GM12878 (cell line): ENCODE measurements around the gene CIAO2A. TPM values are rescaled to one million over a fixed set of nuclear protein-coding genes. Genes with fewer than 3 reads are reported as not detected.

Source experiments
- ATAC-seq: fragments of 200-7000 bp; cut with Tn5 transposase; 3 replicates; pipeline ENCODE4 v1.9.1; 2020; ENCODE audit warnings: mild to moderate bottlenecking, moderate library complexity
- BruUV-seq: library from RNA; stranded (reverse); fragments of 400-500 nt; replicated peaks from 2 replicates; lab custom pipeline; 2021; lab: Mats Ljungman, UMichigan
- CTCF ChIA-PET: fragments of 300-600 bp; sonication (Branson Sonifier 250); formaldehyde crosslinking; extraction: SDS; loops from one replicate; lab custom pipeline; 2021; ENCODE audit warnings: inconsistent platforms; lab: Yijun Ruan, JAX
- POLR2A ChIA-PET: fragments of 350-600 bp; formaldehyde crosslinking; extraction: SDS; loops from one replicate; lab custom pipeline; 2021; ENCODE audit warnings: inconsistent platforms; lab: Charles Lee
- RAD21 ChIA-PET: fragments of 300-600 bp; sonication (Branson Sonifier 250); formaldehyde crosslinking; loops from one replicate; lab custom pipeline; 2023; ENCODE audit warnings: antibody characterized with exemption; ENCODE audit not compliant: unreplicated experiment; lab: Charles Lee
- SMC1A ChIA-PET: fragments of 300-600 bp; sonication (Branson Sonifier 250); formaldehyde crosslinking; loops from one replicate; lab custom pipeline; 2023; ENCODE audit not compliant: unreplicated experiment, uncharacterized antibody; lab: Charles Lee
- DNase-seq: peaks from one replicate; pipeline ENCODE4 v3.0.0-alpha.2; 2011; ENCODE audit warnings: low read depth, low spot score
- FAIRE-seq: peaks from 3 replicates; lab custom pipeline; 2011; peaks lifted over from hg19 to GRCh38; lab: Jason Lieb, UNC
- H2AFZ ChIP-seq: 2 replicates; pipeline ENCODE4 v1.6.0; 2011; ENCODE audit warnings: low read depth, low read length, control low read depth; ENCODE audit not compliant: control insufficient read depth
- H3K27ac ChIP-seq: 2 replicates; pipeline ENCODE4 v1.5.1; 2011; ENCODE audit warnings: control low read depth; ENCODE audit not compliant: control insufficient read depth, insufficient read depth
- H3K27me3 ChIP-seq, 2 experiments: replicated peaks in 1 of 2; 2 replicates each; pipeline versions ENCODE4 v1.6.0 to v1.6.1; 2011; ENCODE audit warnings: low read length in 1 of 2; ENCODE audit not compliant: control insufficient read depth in 2 of 2, insufficient read depth in 2 of 2
- H3K36me3 ChIP-seq, 2 experiments: 2 replicates each; pipeline ENCODE4 v1.5.1; 2011; ENCODE audit warnings: low read length in 1 of 2; ENCODE audit not compliant: control insufficient read depth in 2 of 2, insufficient read depth in 2 of 2
- H3K4me1 ChIP-seq: 2 replicates; pipeline ENCODE4 v1.6.1; 2011; ENCODE audit warnings: mild to moderate bottlenecking, low read length, moderate library complexity, mixed read lengths; ENCODE audit not compliant: control insufficient read depth, insufficient read depth
- H3K4me2 ChIP-seq: 2 replicates; pipeline ENCODE4 v1.6.0; 2011; ENCODE audit warnings: control low read depth; ENCODE audit not compliant: control insufficient read depth, insufficient read depth
- H3K4me3 ChIP-seq: fragments of 200-600 bp; sonication (generic); 2 replicates; pipeline ENCODE4 v1.5.1; 2016
- H3K79me2 ChIP-seq: 2 replicates; pipeline ENCODE4 v1.6.0; 2011; ENCODE audit warnings: low read length; ENCODE audit not compliant: control insufficient read depth, insufficient read depth
- H3K9ac ChIP-seq: 2 replicates; pipeline ENCODE4 v1.8.0; 2011; ENCODE audit warnings: low read length, control low read depth, mixed read lengths; ENCODE audit not compliant: control insufficient read depth, insufficient read depth
- H3K9me3 ChIP-seq: replicated peaks from 3 replicates; pipeline ENCODE4 v1.5.1; 2011; ENCODE audit warnings: mild to moderate bottlenecking, low read length; ENCODE audit not compliant: control insufficient read depth, insufficient read depth
- H4K20me1 ChIP-seq: 2 replicates; pipeline ENCODE4 v1.6.0; 2011; ENCODE audit not compliant: control insufficient read depth, insufficient read depth
- BACH1 ChIP-seq: fragments of 450-650 bp; IDR thresholded peaks from 2 replicates; pipeline ENCODE4 v1.6.1; 2017; ENCODE audit warnings: mild to moderate bottlenecking, borderline replicate concordance
- CEBPB ChIP-seq, 2 experiments: fragments of 150-350 bp in 1 of 2; IDR thresholded peaks; 2 replicates each; pipeline ENCODE4 v1.6.1; 2012 to 2014; ENCODE audit warnings: low read depth in 2 of 2, low read length in 2 of 2, borderline replicate concordance in 1 of 2, inconsistent platforms in 1 of 2
- E2F4 ChIP-seq: IDR thresholded peaks from 2 replicates; pipeline ENCODE4 v1.6.1; 2012; ENCODE audit warnings: low read depth, low read length, improper control_type of control experiment
- ETV6 ChIP-seq, 2 experiments: fragments of 450-650 bp in 1 of 2; IDR thresholded peaks in 1 of 2; conservative IDR thresholded peaks in 1 of 2; 2 replicates each; pipeline ENCODE4 v1.6.1; 2014; ENCODE audit warnings: antibody characterized with exemption in 1 of 2, borderline replicate concordance in 1 of 2, low read depth in 1 of 2, mild to moderate bottlenecking in 1 of 2, moderate library complexity in 1 of 2
- RFX5 ChIP-seq: IDR thresholded peaks from 2 replicates; pipeline ENCODE4 v1.6.1; 2011; ENCODE audit warnings: low read depth, low read length, improper control_type of control experiment
- SRF ChIP-seq, 2 experiments: IDR thresholded peaks; 2 replicates each; pipeline ENCODE4 v1.6.1; 2011; ENCODE audit warnings: low read depth in 2 of 2, low read length in 2 of 2, mild to moderate bottlenecking in 1 of 2, moderate library complexity in 1 of 2
- WGBS: methylation state at CpG from one replicate; pipeline ENCODE4 v1.1.6; 2016; ENCODE audit warnings: low lambda C conversion rate; ENCODE audit not compliant: insufficient replicate concordance, insufficient coverage; ENCODE audit errors: missing lambda C conversion rate; 5-methylcytosine and 5-hydroxymethylcytosine counted together
- in situ Hi-C: fragments of 300-500 bp; cut with MboI; formaldehyde crosslinking; loops from 9 replicates; pipeline ENCODE4 v1.14.3; 2018; ENCODE audit warnings: mixed read lengths
- intact Hi-C: fragments of 100-400 bp; cut with micrococcal nuclease; formaldehyde crosslinking; loops from one replicate; pipeline ENCODE4 v1.14.2; 2022; ENCODE audit not compliant: unreplicated experiment
- polyA plus RNA-seq, 11 experiments: library from polyadenylated mRNA; depleted of rRNA in 4 of 11; unstranded in 6 of 11; stranded (reverse) in 5 of 11; fragments of >200 nt; fragmentation: Nextera tagmentation in 4 of 11; fragmentation: Illumina TruSeq in 1 of 11; extraction: Ambion mirVana in 4 of 11; extraction: Trizol in 1 of 11; gene quantifications; 1 replicate in 1 of 11; 2 replicates in 10 of 11; pipeline versions ENCODE4 v1.2.1 to v1.2.3, GENCODE V29; 2011 to 2016; ENCODE audit warnings: inconsistent platforms in 2 of 11, missing spikeins in 2 of 11, low read depth in 1 of 11
- total RNA-seq, 4 experiments: library from RNA; depleted of rRNA in 3 of 4; stranded (reverse); fragments of >200 nt in 3 of 4; fragmentation: Illumina TruSeq in 1 of 4; extraction: Trizol in 1 of 4; gene quantifications; 2 replicates each; pipeline versions ENCODE4 v1.2.1 to v1.2.3, GENCODE V29; 2013 to 2021

Gene CIAO2A
- total and polyA plus RNA-seq, 10 of the 15 experiments (the other 5 are each of a cell fraction or from before 2014, with no cell fraction given) = 94.5 to 400 (median 204) TPM

DNA sequence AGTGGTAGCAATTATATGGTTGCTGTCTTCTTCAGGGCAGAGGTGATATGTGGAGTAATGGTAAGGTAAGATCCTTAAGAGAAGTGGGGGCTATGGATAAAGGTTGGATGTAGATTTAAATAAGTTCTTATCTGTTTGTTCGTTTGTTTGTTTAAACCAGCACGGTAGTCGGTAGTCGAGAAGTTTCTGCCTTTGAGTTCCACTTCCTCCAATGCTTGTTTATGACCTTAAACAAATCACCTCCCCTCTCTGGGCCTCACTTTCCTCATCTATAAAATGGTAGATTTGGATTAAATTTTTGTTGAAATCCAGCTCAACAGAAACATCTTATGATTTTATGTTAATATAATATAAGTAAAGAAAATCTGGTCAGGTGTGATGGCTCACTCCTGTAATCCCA, 59.1 kb downstream of the CIAO2A start:
- H3K79me2 ChIP-seq = no peaks in the 10 kb centered on the region; the same call in 1 of the 2 replicates
- ChIA-PET RAD21 (no interaction called here), POLR2A (interaction anchor here (0.6 kb wide), 1 partner anchor 49 kb away, joined by 3 read pairs; no protein-coding TSS in a partner anchor), CTCF (interaction anchor here (0.5 kb wide), 1 partner anchor 383 kb away, joined by 3 read pairs; no protein-coding TSS in a partner anchor), SMC1A (no interaction called here)
- no peaks in the 10 kb centered on the region for H3K9me3 ChIP-seq
- H2AFZ ChIP-seq = no peak overlapping the region
- intact Hi-C loops (no loop called here), in situ Hi-C loops (no loop called here)
- TF ChIP-seq BACH1 (no peak), E2F4 (no peak), CEBPB (IDR thresholded peaks at IDR 0.05; ENCODE audit: borderline replicate concordance in 1 of 2, low read depth in 2 of 2, low read length in 2 of 2) (no peak), SRF (IDR thresholded peaks at IDR 0.05; ENCODE audit: low read depth in 2 of 2, low read length in 2 of 2) (no peak), ETV6 (conservative IDR thresholded peaks at IDR 0.05 in 1 of 2, IDR thresholded peaks at IDR 0.05 in 1 of 2; ENCODE audit: borderline replicate concordance in 1 of 2, low read depth in 1 of 2) (no peak), RFX5 (no peak)
- FAIRE-seq (no peak), ATAC-seq (no peak), DNase-seq (no peak)
- no peak overlapping the region for H3K9ac ChIP-seq
- no peaks in the 10 kb centered on the region for H4K20me1 ChIP-seq
- H3K27ac ChIP-seq = no peak overlapping the region
- no TSS peak for BruUV-seq
- H3K27me3 ChIP-seq = no peaks in the 10 kb centered on the region
- no peak overlapping the region for H3K4me3 ChIP-seq
- H3K4me2 ChIP-seq = no peak overlapping the region
- H3K36me3 ChIP-seq = no peaks in the 10 kb centered on the region; a peak in 2 of 4 replicates
- 41% methylated on average over 4 of the region's 4 CpGs for WGBS
- no peaks in the 10 kb centered on the region; the same call in 1 of the 2 replicates for H3K4me1 ChIP-seq
